Measurements from ENCODE around the gene TMEM248.
A peak's percentile ranks its signal among the peaks of the same experiment; 100 is the strongest.
"Not testable (repeated sequence)": the region's sequence is repeated elsewhere in the genome, so short reads cannot be mapped to it uniquely, and the experiment has no call there.

Gene TMEM248

DNA sequence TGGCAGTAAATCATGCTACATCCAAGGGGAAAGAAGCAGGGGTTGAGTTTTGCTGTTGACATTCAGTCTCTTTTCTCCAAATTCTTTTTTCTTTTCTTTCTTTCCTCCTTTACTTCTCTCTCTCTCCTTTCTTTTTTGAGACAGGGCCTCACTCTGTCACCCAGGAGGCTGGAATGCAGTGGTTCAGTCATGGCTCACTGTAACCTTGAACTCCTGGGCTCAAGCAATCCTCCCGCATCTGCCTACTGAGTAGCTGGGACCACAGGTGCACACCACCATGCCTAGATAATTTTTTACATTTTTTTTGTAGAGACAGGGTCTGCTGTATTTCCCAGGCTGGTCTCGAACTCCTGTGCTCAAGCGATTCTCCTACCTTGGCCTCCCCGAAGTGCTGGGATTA is 39.2 kb downstream of the TMEM248 start:
- Histone ChIP-seq H3K27me3 (ENCODE audit: control insufficient read depth, insufficient read depth, low read length) (no peaks in the 10 kb centered on the region), H3K9ac (ENCODE audit: low read length) (no peak overlapping the region), H3K27ac (ENCODE audit: low read depth, low read length) (no peak overlapping the region), H3K4me3 (ENCODE audit: low read length) (no peak overlapping the region), H3K4me1 (ENCODE audit: control insufficient read depth, insufficient read depth, low read length) (no peaks in the 10 kb centered on the region), H3K36me3 (ENCODE audit: control insufficient read depth, insufficient read depth, low read length) (peaks cover 18% of the 10 kb centered on the region)

DNA sequence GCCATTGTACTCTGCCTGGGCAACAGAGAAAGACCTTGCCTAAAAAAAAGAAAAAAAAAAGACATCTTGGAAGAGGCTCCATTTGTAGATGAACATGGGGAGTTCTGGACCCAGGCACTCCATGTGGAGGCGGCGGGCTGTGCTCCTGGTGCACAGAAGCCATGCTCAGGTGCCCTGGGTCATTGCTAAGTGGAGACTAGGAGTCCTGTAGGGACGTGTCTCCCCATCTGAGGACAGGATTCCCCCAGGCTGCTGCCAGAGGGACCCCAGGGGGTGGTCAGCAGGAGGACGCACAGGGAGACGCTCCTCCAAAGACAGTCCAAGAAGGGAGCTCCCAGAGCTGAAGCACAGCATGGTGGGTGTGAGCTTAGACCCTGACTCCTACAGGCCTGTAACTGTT is 40.1 kb downstream of the TMEM248 start:
- no peak overlapping the region for H3K9ac ChIP-seq (ENCODE audit: low read length)
- peaks cover 12% of the 10 kb centered on the region for H3K36me3 ChIP-seq (ENCODE audit: control insufficient read depth, insufficient read depth, low read length)
- no peaks in the 10 kb centered on the region for H3K27me3 ChIP-seq (ENCODE audit: control insufficient read depth, insufficient read depth, low read length)
- H3K4me3 ChIP-seq (ENCODE audit: low read length) = no peak overlapping the region
- H3K4me1 ChIP-seq (ENCODE audit: control insufficient read depth, insufficient read depth, low read length) = no peaks in the 10 kb centered on the region
- no peak overlapping the region for H3K27ac ChIP-seq (ENCODE audit: low read depth, low read length)

DNA sequence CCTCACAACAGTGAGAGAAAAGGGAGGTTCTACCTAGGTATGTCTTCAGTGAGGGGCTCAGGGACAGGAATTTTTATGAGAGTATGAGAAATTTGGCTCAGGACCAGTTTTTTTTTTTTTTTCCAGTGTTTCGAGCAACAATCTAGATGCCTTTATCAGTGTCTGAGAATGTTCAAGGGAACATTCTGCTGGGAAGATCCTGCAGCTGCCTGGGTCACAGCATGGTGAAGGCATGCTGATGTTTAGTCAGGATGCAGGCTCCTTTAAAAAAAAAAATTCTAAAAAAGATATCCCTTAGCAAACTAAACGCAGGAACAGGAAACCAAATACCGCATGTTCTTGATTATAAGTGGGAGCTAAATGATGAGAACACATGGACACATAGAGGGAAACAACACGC is 43.4 kb downstream of the TMEM248 start:
- Histone ChIP-seq H3K4me1 (ENCODE audit: control insufficient read depth, insufficient read depth, low read length) (no peaks in the 10 kb centered on the region), H3K4me3 (ENCODE audit: low read length) (no peak overlapping the region), H3K27ac (ENCODE audit: low read depth, low read length) (no peak overlapping the region), H3K9ac (ENCODE audit: low read length) (no peak overlapping the region), H3K27me3 (ENCODE audit: control insufficient read depth, insufficient read depth, low read length) (no peaks in the 10 kb centered on the region), H3K36me3 (ENCODE audit: control insufficient read depth, insufficient read depth, low read length) (peaks cover 3% of the 10 kb centered on the region)

DNA sequence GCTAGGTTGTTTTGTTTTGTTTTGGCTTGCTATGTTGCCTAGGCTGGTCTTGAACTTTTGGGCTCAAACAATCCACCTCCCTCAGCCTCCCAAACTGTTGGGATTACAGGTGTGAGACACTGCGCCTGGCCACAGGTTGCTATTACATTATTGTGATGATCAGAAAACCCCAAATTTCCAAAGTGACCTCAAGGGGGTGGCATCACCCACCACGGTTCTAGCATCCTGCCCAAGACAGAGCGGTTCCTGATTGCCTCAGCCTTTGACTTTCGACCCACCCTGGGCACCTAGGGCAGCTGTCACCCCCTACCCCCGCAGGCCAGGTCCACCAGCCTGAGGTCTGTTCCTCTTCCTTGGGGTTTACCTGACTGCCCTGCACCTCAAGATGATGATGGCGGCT is 46.0 kb downstream of the TMEM248 start:
- no peaks in the 10 kb centered on the region for H3K27me3 ChIP-seq (ENCODE audit: control insufficient read depth, insufficient read depth, low read length)
- H3K27ac ChIP-seq (ENCODE audit: low read depth, low read length) = no peak overlapping the region
- H3K4me3 ChIP-seq (ENCODE audit: low read length) = no peak overlapping the region
- H3K4me1 ChIP-seq (ENCODE audit: control insufficient read depth, insufficient read depth, low read length) = no peaks in the 10 kb centered on the region
- no peak overlapping the region for H3K9ac ChIP-seq (ENCODE audit: low read length)
- H3K36me3 ChIP-seq (ENCODE audit: control insufficient read depth, insufficient read depth, low read length) = no peaks in the 10 kb centered on the region

DNA sequence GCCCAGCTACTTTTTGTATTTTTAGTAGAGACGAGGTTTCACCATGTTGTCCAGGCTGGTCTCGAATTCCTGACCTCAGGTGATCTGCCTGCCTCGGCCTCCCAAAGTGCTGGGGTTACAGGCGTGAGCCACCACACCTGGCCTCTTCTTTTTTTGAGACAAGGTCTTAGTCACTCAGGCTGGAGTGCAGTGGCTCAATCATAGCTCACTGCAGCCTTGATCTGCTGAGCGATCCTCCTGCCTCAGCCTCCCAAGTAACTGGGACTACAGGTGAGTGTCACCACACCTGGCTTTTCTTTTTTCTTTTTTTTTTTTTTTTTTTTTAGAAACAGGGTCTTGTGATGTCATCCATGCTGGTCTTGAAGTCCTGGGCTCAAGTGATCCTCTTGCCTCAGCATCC is 48.0 kb downstream of the TMEM248 start:
- H3K27me3 ChIP-seq (ENCODE audit: control insufficient read depth, insufficient read depth, low read length); H3K27ac ChIP-seq (ENCODE audit: low read depth, low read length); H3K9ac ChIP-seq (ENCODE audit: low read length); H3K4me3 ChIP-seq (ENCODE audit: low read length); H3K36me3 ChIP-seq (ENCODE audit: control insufficient read depth, insufficient read depth, low read length); H3K4me1 ChIP-seq (ENCODE audit: control insufficient read depth, insufficient read depth, low read length): not testable (repeated sequence)

DNA sequence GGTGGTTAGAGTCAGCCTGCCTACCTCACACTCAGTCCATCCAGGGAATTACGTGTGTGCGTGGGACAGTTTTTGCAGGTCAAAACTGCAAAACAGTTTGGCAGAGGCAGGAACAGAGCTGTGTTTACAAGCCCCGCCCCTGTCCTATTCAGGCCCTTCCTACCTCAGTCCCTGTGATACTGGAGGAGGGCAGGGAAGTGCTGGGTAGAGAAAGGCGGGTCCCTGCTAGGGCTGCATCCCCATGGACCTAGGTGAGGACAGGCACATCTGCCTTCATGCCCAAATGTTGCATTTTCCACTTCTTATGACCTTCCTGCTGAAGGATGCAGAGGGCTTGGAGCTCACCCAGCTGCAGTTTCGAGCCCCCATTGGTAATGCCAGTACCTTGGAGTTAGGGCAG is 49.3 kb downstream of the TMEM248 start:
- no peak overlapping the region for H3K4me3 ChIP-seq (ENCODE audit: low read length)
- H3K27me3 ChIP-seq (ENCODE audit: control insufficient read depth, insufficient read depth, low read length) = no peaks in the 10 kb centered on the region
- H3K9ac ChIP-seq (ENCODE audit: low read length) = no peak overlapping the region
- H3K36me3 ChIP-seq (ENCODE audit: control insufficient read depth, insufficient read depth, low read length) = no peaks in the 10 kb centered on the region
- H3K27ac ChIP-seq (ENCODE audit: low read depth, low read length) = no peak overlapping the region
- no peaks in the 10 kb centered on the region for H3K4me1 ChIP-seq (ENCODE audit: control insufficient read depth, insufficient read depth, low read length)

DNA sequence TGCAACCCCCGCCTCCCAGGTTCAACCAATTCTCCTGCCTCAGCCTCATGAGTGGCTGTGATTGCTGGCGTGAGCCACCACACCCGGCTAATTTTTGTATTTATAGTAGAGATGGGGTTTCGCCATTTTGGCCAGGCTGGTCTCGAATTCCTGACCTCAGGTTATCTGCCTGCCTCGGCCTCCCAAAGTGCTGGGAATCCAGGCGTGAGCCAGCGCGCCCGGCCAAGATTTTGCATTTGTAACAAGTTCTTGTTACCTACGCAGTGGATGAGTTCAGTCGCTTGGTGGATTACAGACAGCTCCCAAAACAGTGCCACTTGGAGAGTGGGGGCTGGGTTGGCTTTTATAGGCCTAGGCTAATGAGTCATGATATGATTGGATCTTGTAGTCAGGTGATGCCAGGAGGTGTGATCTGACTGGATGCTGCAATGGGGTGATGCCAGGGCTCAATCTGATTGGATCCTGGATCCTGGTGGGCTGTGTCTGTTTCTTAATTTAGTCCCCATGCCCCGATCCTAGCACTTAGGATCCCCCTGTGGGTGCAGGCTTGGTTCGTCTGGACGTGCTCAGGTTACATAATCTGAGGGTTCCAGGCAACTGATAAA is 54.1 kb downstream of the TMEM248 start:
- Histone ChIP-seq H3K27me3 (ENCODE audit: control insufficient read depth, insufficient read depth, low read length) (no peaks in the 10 kb centered on the region), H3K9ac (ENCODE audit: low read length) (no peak overlapping the region), H3K4me3 (ENCODE audit: low read length) (no peak overlapping the region), H3K4me1 (ENCODE audit: control insufficient read depth, insufficient read depth, low read length) (no peaks in the 10 kb centered on the region), H3K27ac (ENCODE audit: low read depth, low read length) (no peak overlapping the region), H3K36me3 (ENCODE audit: control insufficient read depth, insufficient read depth, low read length) (no peaks in the 10 kb centered on the region)

DNA sequence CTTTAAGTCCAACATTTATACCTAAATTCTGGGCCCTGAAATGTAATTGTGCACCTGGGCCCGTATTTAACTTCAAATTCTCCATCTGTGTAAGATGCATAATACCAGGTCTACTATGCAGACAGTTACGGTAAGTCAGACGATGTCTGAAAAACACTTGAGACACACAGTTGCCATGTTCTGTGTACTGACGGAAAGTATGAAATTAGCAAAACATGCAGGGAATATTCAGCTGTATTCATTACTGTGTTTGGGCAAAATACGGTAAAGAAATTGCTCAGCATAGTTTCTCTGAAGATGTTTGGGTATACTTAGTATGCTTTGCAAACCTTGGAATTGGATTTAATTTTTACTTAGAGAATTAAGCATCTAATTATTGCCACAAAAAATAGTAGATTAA is 57.3 kb downstream of the TMEM248 start:
- H3K27ac ChIP-seq (ENCODE audit: low read depth, low read length); H3K27me3 ChIP-seq (ENCODE audit: control insufficient read depth, insufficient read depth, low read length); H3K4me3 ChIP-seq (ENCODE audit: low read length); H3K9ac ChIP-seq (ENCODE audit: low read length); H3K4me1 ChIP-seq (ENCODE audit: control insufficient read depth, insufficient read depth, low read length); H3K36me3 ChIP-seq (ENCODE audit: control insufficient read depth, insufficient read depth, low read length): not testable (repeated sequence)

DNA sequence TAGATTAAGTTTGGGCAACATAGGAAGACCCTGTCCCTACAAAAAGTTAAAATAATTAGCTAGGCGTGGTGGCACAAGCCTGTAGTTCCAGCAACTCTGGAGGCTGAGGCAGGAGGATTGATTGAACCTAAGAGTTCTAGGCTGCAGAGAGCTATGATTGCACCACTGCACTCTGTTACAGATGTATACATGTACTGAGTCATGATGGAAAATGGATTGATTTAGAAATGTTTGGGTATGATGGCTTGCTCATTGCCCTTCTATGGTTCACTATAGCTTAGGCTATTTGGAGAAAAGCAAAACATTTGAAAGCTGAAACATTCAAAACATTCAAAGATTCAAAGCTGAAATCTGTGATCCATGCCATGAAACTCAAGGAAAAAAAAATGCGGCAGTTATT is 58.0 kb downstream of the TMEM248 start:
- not testable (repeated sequence) for H3K27ac ChIP-seq (ENCODE audit: low read depth, low read length); H3K36me3 ChIP-seq (ENCODE audit: control insufficient read depth, insufficient read depth, low read length); H3K4me3 ChIP-seq (ENCODE audit: low read length); H3K9ac ChIP-seq (ENCODE audit: low read length); H3K27me3 ChIP-seq (ENCODE audit: control insufficient read depth, insufficient read depth, low read length); H3K4me1 ChIP-seq (ENCODE audit: control insufficient read depth, insufficient read depth, low read length)

DNA sequence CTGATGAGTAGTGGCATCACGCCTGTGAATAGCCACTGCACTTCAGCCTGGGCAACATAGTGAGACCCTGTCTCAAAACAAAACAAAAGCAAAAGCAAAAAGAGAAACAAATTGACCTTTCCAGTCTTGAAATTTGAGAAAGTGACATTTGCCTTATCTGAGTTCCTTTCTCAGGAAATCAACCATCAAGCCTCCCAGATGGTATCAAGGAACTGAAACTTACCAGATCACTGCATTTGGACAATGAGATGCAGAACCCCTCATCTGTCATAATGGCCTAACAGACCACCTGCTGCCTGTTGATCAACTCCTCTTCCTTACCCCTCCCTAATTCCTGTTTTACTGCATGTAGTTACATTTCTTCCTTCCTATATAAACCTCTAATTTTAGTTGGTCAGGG is 59.3 kb downstream of the TMEM248 start:
- not testable (repeated sequence) for H3K4me1 ChIP-seq (ENCODE audit: control insufficient read depth, insufficient read depth, low read length); H3K27ac ChIP-seq (ENCODE audit: low read depth, low read length); H3K4me3 ChIP-seq (ENCODE audit: low read length); H3K27me3 ChIP-seq (ENCODE audit: control insufficient read depth, insufficient read depth, low read length); H3K36me3 ChIP-seq (ENCODE audit: control insufficient read depth, insufficient read depth, low read length); H3K9ac ChIP-seq (ENCODE audit: low read length)

DNA sequence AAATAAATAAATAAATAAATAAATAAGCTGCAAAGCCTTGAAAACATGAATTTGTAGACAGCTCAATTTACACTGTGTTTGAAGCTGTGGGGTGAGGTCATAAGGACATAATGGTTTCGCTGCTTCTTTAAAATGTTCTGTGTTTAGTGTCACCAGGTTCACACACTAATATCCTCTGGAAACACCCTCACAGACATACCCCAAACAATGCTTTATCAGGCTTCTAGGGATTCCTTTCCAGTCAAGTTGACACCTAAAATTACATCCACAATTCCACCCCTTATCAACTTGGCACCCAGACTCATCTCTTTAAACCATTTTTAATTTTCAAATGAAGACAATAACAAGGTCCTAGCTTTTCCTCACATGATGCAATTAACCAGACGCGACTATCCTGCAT is 68.5 kb downstream of the TMEM248 start:
- H3K9ac ChIP-seq (ENCODE audit: low read length); H3K4me1 ChIP-seq (ENCODE audit: control insufficient read depth, insufficient read depth, low read length); H3K4me3 ChIP-seq (ENCODE audit: low read length); H3K27me3 ChIP-seq (ENCODE audit: control insufficient read depth, insufficient read depth, low read length); H3K27ac ChIP-seq (ENCODE audit: low read depth, low read length); H3K36me3 ChIP-seq (ENCODE audit: control insufficient read depth, insufficient read depth, low read length): not testable (repeated sequence)

DNA sequence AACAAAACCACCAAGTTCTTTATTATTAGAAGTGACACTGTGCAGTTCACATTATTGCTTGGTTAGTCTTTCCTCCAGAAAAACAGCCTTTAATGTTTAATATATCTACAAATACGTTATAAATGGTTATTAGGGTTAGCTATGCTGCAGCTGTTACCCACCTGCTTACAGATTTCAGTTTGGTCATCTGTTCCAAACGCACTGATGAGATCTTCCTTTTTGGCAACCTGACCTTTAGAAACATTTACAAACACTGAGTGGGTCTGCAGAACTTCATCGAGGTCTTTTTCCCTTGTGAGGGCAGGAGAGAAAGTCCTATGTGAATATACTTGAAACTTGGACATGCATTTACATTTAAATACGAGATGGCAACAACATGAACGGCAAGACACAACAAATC is 73.0 kb downstream of the TMEM248 start:
- not testable (repeated sequence) for H3K36me3 ChIP-seq (ENCODE audit: control insufficient read depth, insufficient read depth, low read length); H3K9ac ChIP-seq (ENCODE audit: low read length); H3K4me1 ChIP-seq (ENCODE audit: control insufficient read depth, insufficient read depth, low read length); H3K27me3 ChIP-seq (ENCODE audit: control insufficient read depth, insufficient read depth, low read length)
- Histone ChIP-seq H3K4me3 (ENCODE audit: low read length) (peak overlapping the region; percentile 73), H3K27ac (ENCODE audit: low read depth, low read length) (peak overlapping the region; percentile 99)

DNA sequence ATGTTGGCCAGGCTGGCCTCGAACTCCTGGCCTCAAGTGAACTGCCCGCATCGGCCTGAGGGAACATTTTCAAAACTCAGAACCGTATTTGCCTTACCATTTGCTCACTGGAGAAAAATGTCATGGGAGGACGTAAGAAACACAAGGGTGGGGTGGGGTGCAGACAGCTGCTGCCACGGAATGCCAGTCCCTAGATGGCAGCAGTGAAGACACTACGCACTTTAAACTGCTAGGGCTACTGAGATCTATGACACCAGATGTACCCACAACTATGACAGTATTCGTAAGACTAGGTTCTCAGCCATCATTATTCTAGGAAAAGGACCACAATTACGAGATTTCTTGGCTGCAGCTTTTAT is 73.6 kb downstream of the TMEM248 start:
- H3K4me3 ChIP-seq (ENCODE audit: low read length) = peak overlapping the region; percentile 73
- peak overlapping the region; percentile 98 for H3K9ac ChIP-seq (ENCODE audit: low read length)
- not testable (repeated sequence) for H3K36me3 ChIP-seq (ENCODE audit: control insufficient read depth, insufficient read depth, low read length); H3K4me1 ChIP-seq (ENCODE audit: control insufficient read depth, insufficient read depth, low read length); H3K27me3 ChIP-seq (ENCODE audit: control insufficient read depth, insufficient read depth, low read length)
- peak overlapping the region; percentile 99 for H3K27ac ChIP-seq (ENCODE audit: low read depth, low read length)
